Endometrial microvascular endothelial cells (primary cell): ENCODE results near the gene DNM3. TPM values are rescaled to one million over a fixed set of nuclear protein-coding genes. Genes with fewer than 3 reads are reported as not detected.

Source experiments
- in situ Hi-C: cut with HindIII; loops from 2 replicates; pipeline ENCODE4 v1.10.0; 2017; ENCODE audit warnings: low sequenced_read_pairs, low pct_unique_long_range_greater_than_20kb; ENCODE audit errors: inconsistent ontology term
- total RNA-seq: library from RNA; depleted of rRNA; stranded (reverse); fragments of >200 nt; gene quantifications from one replicate; pipeline ENCODE4 v1.2.3, GENCODE V29; 2015; ENCODE audit errors: inconsistent ontology term

The DNM3 gene
- total RNA-seq, 1 donor from 2014 or later: 0.84 TPM

DNA sequence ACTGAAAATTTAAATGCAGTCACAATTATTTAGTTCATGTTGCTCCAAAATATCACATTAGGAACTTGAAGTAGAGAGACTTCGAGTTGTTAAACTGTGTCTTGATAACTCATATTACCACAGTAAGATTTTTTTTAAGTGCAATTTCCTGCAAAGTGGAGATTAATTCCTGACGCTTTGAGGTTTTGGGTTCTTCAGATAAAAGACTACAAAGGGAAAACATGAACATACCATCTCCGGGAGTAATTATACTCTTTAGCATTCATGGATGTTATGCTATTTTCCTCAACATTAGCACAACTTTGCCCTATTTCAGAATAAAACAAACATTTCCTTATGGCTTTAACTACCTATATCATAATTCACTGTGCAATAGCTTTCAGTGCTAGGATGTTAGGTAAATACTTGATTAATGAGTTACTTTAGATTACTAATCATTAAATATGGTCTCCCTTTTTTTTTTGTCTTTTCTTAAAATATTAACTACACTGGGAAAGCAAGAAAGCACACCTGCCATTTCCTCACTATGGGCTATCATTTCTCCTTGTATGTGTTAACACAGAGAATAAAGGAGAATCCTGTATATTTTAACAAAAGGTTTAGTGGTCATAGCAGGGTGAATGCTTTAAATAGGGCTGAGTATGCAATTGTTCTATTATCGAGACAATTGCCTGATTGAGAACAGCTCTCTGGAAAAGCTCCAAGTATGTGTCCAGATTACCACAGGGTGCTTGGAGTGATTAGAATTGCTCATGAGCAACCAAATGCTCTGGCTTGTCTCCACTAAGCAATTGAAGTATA, 326.7 kb downstream of the DNM3 start:
- in situ Hi-C loops: no loop called here

DNA sequence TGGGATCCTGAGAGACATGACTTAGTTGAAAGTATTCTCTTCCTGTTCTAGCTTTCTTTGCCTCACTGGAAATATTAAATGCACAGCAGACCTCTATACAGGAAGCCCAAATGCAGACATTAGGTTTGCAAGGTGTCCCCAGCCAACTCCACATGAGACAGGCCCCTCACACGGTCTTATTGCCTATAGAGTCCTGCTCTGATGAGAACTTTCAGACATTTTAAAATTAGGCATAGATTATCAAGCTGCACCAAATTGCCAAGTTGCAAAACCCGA, 327.2 kb downstream of the DNM3 start:
- in situ Hi-C loops: no loop called here

DNA sequence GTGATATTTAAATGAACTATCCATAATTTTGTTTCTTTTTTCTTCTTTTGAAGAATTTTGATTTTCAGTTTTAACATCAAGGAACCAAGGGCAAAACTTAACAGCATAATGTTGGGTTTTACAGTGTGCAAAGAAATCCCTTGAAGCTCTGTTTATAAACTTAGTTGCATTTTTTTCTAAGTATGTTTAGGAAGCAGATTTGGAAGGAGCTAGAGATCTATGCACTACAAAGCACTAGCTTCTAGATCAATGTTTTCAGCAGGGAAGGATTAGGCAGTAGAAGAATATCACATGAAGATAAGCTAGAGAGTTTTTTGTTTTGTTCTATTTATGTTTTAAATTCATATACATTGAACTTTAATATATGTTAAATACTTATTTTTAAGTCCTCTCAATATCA, 328.5 kb downstream of the DNM3 start:
- in situ Hi-C loops: no loop called here

DNA sequence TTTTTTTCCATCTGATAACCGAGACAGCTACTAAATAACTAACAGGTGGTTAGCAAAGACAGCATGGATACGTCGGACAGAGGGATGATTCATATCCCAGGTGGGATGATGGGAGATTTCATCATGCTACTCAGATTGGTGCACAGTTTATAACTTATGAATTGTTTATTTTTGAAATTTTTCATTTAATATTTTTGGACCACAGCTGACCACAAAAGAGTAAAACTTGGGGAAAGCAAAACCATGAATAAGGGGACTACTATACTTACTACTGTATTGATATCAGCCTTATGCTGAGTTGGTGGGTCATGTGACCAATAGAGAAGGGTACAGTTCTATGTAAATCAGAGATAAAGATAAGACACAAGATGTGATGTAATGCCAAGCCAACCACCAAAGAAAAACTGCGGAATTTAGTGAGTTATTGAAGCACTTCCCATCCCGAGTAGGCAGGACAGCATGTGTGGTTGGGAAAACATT, 331.1 kb downstream of the DNM3 start:
- in situ Hi-C loops: no loop called here

DNA sequence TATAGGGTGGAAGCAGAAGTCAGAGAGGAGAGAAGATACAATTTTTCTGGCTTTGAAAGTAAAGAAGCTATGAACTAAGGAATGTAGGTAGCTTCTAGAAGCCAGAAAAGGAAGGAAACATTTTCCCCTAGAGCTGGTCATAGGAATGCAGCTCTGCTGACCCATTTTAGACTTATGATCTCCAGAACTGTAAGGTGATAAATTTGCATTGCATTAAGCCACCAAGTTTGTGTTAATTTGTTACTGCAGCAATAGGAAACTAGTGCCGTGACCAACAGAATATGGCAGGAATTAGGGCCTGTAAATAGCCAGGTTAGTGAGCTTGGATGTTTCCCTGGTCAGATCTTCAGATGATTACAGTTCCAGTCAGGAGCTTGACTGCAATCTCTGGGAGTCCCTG, 334.9 kb downstream of the DNM3 start:
- in situ Hi-C loops: no loop called here

DNA sequence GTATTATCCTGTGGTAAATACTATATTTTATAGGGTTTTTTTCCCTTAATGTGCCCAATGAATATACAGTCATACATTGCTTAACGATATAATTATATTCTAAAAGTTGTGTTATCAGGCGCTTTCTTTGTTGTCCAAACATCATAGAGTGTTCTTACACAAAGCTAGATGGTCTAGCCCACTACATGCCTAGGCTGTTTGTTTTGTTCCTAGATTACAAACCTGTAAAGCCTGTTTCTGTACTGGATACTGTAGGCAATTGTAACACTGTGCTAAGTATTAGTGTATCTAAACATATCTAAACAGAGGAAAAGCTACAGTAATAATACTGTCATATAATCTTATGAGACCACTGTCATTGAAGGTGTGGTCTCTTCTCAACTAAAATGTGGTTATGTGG, 336.6 kb downstream of the DNM3 start:
- in situ Hi-C loops: no loop called here

DNA sequence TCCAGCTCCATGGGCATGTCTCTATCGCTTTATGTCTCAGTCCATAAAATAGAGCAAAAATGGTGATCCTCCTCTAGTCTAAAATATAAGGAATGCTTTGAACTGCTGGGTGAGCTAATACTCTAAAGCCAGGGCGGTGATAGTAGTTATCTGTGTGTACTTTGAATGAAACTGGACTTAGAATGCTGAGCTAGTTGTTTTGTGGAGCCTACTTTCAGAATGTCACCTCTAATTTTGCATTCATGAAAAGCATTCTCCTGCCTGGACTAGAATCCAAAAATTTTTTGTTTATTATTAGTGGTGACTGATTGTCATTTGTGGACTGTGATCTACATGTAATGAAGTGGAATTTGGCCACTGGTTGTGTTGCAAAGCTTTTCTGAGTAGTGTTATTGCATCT, 337.6 kb downstream of the DNM3 start:
- in situ Hi-C loops: no loop called here

DNA sequence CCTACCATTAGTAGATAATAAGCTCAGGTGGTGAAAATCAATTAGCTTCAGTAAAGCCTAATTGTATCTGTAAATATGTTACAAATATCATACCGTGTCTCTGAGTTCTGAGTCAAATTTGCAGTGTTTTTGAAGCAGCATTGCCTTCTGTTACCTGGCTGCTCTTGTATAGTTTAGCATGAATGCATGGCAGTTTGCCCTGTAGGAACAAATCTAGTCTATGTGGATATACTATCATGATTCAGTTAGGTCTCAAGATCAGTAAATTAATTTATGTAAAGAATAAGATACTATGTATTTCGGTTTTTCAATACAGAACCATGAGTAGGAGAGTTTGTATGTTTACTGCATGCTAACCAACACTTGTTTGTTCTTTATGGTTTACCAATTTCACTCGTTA, 338.6 kb downstream of the DNM3 start:
- in situ Hi-C loops: no loop called here

DNA sequence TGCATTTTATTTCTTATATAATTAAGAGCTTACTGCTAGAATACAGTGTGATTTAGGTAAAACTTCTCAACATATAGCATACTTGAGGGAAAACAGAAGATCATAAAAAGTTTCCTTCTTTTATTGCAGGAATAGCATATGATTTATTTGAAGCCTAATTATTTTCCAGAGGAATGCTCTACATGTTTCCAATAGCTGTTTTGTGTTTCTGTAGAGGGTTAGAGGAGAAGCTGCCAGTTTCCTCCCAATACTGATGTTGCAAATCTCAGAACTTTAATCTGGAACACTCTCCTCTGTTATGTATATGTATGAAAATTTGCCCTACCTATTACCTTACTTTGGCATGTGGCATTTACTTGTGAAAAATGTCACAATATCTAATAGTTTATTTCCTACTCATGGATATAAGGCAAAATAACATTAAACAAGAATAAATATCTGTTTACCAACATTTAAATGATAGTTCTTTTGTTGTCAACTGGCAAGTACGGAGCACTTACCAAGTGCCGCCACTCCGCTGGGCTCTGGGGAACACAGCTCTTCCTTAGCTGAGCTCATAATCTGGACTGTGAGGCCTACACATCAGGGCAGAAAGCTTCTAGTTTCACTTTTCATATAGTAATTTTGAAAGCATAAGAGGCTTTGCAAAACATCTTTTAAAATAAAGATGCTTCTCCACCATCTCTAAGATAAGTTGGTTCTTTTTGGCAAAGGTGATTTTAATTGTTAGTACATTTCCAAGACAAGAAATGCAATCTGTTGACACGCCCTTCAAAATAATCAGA, 339.4 kb downstream of the DNM3 start:
- in situ Hi-C loops: no loop called here

DNA sequence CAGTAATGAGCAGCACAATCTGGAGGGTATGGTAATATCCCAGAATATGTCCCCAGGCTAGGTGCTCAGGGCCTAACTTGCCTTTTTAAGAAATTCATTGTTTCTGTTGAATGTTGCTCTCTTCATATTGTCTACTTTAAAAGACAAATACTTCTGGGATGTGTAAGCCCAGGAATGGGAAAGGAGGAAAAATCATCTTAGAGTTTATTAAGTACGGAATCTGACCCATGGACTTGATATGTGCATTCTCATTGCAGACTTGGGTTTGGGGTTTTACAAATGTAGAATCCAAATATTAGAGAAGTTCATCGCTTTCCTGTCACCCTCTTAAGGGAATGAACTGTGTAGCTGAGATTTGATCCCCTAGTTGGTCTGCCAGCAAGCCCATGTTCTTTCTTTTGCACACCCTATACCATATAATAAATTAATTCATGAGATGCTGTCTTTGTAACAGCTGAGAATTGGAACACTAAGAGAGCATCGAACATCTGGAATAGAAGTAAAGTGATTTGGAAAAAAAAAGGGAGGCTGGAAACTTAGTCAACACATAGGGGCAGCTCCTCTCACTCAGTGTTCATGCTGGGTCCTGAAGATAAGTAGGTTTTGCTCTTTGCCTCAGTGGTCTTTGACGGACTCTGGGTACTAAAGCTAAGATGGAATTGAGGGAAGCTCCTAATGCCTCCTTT, 343.4 kb downstream of the DNM3 start:
- in situ Hi-C loops: no loop called here

DNA sequence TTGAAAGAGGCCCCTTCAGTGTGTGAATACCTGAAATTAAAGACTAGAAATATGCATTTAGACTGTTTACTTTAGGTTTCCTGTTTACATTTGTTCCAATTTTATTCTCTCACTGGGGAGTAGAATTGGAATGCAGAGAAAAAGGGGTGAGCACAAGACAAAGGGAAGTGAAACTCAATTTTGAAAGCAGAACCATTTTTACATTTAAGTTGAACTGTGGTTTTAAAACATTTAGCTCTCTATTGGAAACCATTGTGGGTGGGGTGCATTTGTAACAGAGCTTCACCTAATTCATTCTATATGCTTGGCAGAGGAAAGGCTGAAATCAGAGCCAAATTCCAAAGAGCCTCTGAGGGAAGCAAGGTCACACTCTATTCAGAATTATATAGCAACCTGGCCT, 343.9 kb downstream of the DNM3 start:
- in situ Hi-C loops: no loop called here

DNA sequence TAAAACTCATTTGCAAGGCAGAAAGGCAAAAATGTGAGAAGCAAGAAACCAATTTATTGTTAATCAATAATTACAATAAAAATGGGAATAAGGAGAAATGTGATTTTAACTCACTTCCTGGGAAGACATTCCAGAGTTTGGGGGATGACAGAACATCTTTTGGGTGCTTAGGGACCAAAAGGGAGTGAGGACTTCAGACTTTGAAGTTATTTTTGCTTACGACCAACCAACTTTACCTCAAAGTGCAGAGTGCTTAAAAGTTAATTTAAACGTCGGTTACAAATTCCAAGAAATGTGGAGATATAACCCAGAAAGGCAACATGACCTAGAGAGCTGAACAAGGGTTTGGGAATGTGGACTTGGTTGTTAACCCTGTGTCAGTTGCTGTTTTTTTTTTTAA, 344.7 kb downstream of the DNM3 start:
- in situ Hi-C loops: no loop called here

DNA sequence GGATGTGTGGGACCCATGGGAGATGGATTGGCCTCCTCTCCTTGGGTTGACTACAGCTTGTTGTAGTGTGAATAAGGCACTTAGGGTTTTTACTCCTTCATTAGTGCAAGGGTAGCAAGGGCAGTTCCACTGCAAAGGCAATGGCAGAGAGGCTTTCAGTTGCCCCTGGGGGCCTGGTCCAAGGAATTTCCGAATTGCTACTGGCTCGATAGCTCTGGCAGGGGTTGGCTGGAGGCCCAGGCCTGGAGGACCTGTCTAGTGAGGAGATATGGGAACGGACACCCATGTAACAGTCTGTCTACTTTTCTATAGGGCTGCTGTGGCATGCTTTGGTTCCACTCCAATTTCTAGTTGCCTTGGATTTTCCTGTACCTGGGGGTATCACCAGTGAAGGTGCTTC, 360.3 kb downstream of the DNM3 start:
- in situ Hi-C loops: no loop called here

DNA sequence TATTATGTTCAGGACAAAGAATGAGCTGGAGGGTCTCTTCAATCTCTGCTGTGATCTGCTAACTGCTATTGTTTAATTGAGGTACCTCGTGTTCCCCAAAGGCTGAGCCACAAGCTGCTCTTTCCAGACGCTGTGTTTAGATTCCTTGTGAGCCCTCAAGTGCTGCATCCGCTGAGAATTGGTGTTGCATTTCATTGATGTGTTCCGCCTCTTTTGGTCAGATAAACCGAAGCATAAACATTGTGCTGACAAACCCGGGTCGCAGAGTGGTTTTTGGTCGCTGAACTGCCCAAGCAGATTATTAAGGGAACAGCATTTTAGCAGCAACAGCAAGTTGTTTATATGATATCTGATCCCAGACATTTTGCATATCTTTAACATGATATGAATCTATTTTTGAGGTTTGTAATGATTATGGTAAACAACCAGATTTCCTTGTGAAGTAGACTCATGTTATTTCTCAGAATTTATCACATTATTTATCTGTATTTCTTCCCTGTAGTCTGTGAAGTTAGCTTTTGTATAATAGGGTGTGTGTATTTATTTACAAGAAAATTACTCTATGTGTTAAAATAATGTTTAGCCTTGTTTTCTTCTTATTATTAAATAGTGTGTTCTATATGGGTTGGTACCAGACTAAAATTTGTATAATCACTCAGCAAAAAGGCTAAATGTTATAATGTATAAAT, 362.0 kb downstream of the DNM3 start:
- in situ Hi-C loops: no loop called here

DNA sequence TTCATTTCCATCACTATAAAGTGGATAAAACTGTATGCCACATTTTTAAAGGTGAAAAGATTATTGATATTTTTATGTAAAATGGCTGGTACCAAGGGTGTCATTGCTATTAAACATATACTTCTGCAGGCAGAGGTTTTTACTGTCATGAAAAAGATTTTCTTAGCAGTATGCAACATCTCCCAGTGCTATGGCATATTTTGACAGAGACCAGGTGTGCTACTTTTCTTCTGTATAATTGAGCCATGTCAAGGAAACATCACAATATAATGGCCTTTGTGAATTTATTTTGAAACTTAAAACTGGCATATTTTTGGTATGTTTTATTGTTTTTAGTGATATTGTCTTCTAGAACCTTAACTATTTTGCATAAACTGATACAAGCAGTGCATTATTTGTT, 362.6 kb downstream of the DNM3 start:
- in situ Hi-C loops: no loop called here

DNA sequence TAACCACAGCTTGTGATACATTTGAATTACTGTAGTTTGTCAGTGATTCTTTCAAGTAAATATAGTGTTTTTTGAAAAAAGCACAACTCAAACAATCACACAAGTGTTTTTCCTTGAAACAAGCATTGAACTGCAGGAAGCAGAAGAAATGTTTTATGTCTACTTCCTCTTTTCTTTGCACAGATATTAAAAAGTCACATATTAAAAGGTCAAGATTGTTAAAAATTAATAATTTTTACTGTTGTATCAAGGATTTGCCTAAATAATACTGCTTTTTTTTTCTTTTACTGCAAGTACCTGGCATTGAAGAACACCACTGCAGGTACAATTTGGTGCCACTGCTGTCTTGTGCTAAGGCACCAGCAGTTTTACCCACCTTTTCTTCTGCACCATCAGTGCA, 365.0 kb downstream of the DNM3 start:
- in situ Hi-C loops: no loop called here

DNA sequence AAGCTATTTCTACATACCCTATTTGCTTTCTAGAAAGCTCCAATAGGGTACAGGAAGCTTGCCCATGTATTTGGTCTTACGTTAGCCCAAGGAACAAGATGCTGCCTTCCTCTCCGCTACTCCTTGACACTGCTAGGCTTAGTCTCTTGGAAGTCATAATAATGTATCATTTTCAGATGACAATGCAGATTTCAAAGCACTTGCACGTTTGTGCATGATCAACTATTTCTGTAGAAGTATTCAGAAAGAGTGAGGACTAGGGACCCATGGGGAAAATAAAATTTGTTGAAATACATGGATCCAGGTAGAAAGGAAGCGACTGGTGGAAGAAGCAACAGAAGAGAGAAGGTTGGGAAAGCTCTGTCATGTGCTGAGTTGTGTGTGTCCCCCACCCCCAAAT, 367.3 kb downstream of the DNM3 start:
- in situ Hi-C loops: no loop called here

DNA sequence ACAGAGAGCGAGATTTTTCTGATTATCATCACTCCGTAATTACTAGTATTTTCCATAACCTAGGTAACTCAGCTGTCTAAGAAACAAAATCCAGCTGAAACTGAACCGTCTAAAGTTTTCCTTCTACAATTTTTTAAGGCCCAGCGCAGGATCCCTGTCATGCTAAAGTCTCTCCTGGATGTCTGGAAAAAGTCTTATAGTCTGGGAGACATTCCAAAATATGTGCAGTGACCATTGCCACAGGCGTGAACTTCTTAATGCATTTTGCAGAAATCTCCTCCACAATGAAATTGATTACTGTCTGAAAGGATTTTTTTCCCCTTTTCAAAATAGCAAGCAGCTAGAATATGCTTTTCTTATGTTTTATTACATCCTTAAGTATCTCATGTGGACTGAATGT, 369.9 kb downstream of the DNM3 start:
- in situ Hi-C loops: no loop called here

DNA sequence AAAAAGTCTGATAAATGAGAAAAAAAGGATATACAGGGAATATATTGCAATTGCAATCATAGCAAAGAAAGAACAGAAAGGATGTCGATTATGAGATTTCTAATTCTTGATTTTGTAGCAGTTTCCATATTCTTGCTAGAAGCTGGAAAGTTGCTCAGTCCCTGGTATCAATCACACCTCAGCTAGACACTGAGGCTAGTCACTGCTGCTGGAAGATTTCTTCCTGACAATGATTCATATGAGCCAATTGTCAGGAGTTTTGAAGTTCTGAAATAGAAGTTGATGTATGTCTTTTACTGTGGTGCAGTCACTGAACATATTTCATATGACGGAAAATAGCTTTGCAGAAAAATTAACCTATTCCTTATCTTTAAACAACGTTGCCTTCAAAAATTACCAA, 370.8 kb downstream of the DNM3 start:
- in situ Hi-C loops: no loop called here
